LoVo (cell line): Measurements from ENCODE around the gene CTXN2.

Experiments used
- DNase-seq: peaks from one replicate; pipeline ENCODE4 v3.0.0-alpha.2; 2016; ENCODE audit warnings: low spot score

CTXN2 gene

DNA sequence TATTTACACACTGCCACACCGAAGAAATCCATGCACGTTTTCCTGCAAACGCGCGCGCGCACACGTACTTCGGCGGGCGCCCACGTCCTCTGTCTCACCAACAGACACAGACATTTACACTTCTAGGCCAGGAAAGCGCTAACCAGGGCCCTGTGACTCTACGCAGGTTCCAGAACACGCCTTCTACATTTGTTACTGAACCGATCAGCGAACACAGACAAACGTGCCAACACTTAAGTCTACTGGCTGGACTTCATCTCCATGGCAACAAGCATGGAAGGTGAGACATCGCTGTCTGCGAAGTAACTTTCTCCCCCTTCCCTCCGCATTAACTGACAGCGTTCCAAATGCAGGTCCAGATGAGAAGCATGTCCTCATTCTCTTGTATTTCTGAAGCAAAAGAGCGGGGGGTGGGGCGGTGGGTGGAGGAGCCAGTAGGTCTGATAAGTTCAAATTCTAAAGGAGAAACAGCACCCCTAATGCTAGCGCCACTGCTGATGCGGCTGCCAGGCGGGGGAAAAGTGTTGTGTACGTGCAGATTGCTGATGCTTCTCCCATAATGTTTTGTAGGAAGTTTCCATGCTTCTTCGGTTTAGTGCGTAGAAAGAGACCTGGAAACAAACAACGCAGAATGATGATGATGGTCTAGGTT lies at the start of gene CTXN2:
TSS of gene CTXN2 (plus strand) at position 92 of the 652 bp plus-strand sequence. CDS start 9,636 bp downstream, outside the sequence.
- no peak for DNase-seq

DNA sequence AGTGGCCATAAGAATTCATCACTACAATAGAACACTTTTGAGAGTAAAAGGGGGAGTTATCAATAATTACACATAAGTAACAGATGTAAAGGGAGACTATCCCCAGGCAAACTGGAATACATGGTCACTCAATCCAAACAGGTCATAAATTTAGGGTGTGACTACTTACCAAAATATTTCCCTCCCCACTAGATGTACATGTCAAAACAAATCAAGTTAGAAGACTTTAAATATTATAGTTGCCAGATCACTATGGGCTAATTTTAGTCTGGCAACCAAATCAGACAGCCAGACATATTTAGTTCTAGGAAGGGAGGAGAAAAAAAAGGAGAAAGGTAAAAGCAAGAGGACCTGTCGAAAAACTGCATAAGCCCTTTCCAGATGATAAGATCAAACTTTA lies 47.6 kb upstream of the CTXN2 start:
- DNase-seq, result no peak

DNA sequence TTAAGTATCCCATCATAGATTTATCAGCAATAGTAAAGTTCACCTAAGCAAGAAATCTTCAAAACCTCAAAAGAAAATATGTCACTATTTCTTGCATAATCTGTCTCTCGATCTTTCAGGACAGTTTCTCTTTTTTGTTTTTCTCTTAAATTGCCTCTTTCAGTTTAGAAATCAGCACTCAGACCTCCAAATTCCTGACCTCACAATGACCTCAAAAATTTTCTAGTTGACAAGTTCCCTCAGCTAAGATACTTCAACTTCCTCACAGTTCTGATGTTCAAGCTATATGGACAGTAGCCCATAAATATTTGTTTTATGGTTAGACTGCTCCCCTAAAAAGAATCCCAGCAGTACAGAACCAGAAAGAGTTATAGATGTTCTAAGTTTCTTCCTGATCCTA lies 46.6 kb upstream of the CTXN2 start:
- no peak for DNase-seq

DNA sequence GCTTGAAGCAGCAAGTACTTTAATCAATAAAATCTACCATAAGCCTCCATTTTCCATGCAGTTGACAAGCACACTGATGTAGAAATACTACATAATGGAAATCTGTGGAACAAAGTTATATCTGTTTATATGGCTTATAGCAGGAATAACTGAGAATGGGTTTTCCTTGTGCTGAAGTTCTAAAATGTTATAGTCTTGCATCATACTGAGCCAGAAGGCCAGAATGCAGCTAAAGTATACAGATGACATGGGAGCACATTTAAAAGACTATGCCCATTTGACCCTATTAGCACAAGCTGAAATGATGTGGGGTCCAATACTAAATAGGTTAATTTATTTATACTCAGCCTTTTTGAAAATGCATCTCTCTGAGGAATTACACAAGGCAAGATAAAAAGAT lies 45.5 kb upstream of the CTXN2 start:
- DNase-seq, result no peak

DNA sequence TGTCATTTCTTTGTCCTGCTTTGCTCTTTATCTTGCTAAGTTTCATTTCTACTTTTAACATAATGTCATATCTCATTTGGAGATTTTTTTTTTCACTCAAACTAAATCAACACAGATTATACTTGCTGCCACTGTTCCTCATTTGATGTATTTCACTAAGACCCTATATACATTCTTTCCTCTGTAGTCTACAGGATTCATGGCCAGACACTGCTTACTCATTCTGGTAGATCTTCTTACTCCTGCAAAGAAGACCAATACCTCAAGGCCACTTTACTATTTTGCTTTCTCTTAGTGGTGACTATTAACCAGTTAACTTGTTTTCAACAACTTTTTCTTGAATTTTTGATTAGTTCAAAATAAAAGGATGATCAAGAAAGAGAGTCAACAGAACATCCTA lies 44.1 kb upstream of the CTXN2 start:
- no peak for DNase-seq

DNA sequence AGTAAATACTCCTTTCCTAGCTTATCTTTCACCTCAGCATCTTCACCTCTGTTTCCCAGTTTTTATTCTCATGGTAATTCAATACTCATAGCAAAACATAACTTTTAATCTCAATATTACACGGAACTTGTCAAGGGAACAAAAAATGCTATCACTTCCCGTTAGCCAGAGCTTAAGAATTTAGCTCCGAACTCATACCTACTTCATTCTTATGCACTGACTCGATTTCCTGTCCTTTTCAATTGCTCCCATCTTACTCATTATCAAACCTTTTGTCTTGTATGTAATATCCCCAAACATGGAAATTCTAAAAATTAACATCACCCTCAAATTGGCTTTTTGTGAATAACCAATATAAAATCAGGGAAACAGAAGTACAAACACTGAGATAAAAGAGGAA lies 41.6 kb upstream of the CTXN2 start:
- DNase-seq, result no peak

DNA sequence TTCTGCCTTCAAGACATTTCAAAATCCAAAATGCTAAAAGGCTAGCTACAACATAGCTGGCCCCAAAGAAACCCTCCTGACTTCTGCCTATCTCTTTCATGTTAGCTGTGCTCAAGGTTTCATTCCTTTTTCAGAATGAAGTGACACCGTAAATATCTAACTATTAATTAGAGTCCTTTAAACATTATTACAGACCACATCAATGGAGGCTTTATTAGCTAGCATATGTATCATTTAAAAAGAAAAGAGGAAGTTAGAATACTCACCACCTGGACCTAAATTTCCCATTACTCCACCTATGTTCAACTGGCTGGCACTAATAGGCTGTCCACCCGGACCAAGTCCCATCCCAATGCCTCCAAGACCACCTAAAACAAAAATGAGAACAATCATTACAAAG lies 37.9 kb upstream of the CTXN2 start:
- no peak for DNase-seq

DNA sequence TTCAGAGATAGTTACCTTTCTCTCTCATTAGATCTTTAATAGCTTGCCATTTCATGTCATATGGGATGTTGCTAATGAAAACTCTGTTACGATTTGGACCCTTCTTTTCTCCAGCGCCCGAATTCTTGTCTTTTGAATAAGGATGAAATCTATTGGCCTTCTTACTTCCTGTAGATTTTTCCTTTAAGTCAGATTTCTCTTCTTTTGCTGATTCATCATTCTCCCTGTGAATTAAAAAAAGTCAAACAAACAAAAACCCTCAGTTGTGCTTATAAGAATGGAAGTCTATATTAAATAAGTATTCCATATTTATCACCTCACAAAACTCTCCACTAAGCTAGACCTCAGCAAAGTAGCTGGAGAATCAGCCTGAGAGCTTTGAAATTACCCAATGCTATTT lies 22.8 kb upstream of the CTXN2 start:
- DNase-seq, result no peak

DNA sequence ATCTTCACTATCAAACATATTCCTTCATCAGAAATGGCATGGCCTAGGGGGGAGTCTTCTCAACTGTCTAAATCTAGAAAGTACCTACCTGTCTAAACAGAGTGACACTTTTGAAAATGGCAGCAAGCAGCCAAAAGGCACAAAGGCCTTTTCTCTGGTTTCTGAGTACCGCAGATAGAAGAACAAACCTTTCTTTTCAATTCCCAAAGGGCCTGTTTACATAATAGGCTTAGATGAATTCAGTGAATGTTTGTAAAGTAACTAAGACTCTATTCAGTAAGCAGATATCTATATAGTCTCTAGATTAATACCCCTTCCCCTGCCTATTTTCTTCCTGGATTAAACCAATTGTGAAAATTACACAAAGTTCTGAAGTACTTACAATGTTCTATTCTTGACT lies 20.5 kb upstream of the CTXN2 start:
- DNase-seq, result no peak

DNA sequence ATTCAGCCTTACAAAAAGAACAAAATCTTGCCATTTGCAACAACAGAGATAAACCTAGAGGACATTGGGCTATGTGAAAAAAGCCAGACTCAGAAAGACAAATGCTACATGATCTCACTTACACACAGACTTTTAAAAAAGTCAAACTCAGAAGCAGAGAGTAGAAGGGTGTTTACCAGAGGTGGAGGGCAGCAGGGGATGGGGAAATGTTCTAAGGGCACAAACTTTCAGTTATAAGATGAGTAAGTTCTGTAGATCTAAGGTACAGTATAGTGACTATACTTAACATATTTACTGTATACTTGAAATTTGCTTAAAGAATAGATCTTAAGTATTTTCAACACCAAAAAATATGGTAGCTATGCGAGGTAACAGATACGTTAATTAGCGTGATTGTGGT lies 16.3 kb upstream of the CTXN2 start:
- DNase-seq, result no peak

DNA sequence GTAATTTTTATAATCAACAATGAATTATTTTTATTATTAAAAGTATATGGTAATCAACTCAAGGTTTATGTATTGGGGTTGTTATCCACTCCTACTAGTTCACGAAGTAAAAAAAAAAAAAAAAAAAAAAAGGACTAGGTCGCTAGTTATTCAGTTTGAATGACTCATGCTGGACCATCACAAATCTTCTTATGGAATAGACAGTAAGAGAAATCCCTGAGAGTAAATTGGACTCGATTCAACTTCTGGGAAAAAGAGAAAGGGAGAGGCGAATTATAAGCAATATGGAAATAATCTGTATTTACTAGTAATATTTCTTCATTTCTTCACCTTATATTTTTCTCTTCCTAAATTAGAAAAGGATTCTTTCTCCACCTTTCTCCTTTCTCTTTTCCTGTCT lies 15.4 kb upstream of the CTXN2 start:
- no peak for DNase-seq

DNA sequence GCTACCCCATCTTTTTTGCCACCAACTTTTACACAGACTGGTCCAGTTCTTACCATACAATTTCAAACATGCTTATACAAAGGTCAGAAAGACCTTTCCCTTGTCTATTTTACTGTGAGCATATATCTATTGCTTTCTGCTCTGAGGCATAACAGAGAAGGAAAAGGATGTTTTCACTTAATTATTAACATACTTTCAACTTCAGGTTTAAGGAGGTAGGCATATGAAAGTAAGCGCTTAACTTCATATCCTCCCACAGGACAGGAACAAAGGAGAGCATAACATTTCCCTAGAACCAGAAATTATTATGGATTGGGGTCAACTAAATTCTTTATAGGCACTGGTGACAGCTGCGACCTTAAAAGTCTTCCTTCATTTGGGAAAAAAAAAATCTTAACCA lies 14.5 kb upstream of the CTXN2 start:
- no peak for DNase-seq

DNA sequence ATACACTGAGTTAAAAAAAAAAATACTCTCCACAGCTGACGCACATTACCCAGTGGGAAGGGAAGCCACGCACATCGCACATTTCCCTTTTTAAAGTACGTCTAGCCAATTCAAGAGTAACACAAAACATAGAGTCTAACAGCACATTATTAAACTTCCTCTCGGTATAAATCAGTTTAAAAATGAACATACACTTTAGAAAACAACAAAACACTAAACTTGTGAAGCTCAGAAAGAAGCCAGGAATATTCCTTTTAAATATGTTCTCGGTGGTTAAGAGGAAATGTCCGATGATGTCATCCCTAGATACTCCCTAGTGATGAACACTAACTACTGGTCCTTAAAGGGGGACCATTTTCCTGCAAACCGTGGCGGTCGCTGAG lies 14.1 kb upstream of the CTXN2 start:
- DNase-seq, result no peak

DNA sequence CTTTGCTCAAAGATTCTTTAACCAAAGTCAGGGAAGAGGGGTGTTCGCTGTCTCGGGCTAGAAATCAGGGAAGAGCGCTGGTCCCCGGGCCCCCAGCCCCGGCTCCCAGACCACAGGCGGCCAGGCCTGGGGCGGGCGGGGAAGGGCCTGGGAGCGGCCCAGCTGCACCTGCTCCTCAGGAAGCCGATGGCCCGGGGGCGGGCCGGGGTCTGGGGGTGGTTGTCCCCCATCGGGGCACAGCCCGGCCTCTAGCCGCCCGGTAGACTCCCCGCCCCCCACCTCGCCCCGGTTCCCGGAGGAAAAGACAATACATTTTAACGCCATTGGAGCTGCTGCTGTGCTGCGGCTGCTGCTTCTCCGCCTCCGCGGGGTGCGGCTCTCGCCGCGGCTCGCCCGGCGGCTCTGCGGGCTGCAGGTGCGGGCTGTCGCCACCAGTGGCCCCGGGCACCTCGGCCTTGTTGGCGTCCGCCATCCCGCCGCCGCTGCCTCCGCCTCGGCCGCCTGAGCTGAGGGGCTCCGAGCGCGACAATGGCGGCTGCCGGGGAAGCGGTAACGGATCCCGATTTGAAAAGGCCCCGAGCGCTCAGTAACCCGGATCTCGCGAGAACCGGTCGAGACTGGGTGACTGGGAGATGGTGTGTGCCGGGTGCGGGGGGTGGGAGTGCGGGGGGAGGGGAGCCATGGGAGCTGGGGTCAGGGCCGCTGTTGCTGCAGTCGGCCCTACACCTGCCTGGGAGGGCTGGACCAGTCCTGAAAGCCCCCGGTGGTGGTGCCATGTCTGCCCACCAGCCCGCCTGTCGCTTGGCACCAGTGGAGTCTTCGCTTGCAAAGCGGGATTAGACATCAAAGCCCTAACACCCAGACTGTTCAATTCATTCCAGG lies 13.5 kb upstream of the CTXN2 start, which contains the start of gene MYEF2:
TSS of gene MYEF2 (minus strand) at position 530 of the 882 bp plus-strand sequence. CDS start at position 472, 58 bp downstream.
- DNase-seq, result no peak

DNA sequence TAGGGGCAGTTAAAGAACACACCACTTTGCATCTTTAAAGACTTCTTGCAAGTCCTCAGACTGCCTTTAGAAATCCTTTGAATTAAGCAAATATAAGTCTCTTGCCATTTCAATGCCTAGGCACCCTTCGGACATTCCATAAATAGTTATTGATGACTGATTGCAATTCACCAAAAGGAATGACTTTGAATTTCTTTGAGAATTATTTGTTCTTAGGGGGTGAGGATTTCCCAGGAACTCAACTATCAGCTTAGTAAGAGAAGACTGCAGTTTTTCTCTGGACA lies 12.9 kb upstream of the CTXN2 start:
- DNase-seq, result no peak

DNA sequence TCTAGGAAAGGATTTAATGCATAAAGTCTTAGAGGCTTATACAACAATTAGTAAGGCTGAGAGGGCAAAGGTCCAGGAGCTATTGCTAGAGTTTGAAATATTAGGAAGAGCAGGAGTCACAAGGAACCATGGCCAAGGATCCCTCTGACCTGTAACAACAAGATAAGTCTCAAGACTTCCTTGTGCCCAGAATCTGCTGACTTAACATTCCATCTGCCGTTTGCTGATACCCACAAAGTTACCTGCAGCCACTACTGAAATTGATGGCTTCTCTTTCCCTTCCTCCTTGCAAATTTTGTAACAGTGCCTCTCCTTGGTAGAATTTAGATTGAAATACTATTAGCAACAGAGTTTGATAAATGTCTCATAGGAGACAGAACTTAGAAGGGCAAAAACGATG lies 8.7 kb upstream of the CTXN2 start:
- DNase-seq, result no peak

DNA sequence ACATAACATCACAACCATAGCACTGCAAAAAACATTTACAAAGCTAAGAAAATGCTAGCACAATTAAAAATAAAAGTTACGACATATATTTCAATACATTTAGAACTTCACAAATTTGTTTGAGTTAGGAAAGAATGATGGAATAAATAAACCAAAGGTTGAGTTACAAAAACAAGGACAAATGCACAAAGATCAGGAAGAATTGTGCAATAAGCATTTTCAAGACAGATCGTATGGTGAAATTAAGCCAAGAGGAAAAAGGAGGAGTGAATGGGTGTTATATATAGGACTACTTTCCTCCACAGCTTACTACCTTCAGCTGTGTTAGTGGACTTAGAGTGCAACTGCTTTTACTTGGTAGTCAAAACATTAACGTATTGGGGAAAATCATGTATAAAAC lies 5.9 kb upstream of the CTXN2 start:
- DNase-seq, result no peak

DNA sequence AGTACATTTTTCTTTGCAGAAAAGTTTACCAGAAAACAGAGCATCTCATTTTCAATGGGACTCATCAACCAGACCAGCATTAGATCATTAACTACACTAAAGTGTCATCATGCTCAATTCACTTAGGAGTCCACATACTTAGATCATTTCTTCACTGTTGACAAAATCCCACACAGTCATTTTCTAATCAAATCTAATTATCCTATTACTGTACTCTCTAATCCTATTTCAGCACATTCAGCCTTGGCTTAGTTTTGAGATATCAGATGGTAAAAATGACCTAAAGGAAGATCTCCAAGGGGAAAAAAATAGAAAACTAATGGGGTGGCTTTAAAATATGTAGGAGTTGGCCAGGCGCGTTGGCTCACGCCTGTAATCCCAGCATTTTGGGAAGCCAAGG lies 5.2 kb upstream of the CTXN2 start:
- no peak for DNase-seq

DNA sequence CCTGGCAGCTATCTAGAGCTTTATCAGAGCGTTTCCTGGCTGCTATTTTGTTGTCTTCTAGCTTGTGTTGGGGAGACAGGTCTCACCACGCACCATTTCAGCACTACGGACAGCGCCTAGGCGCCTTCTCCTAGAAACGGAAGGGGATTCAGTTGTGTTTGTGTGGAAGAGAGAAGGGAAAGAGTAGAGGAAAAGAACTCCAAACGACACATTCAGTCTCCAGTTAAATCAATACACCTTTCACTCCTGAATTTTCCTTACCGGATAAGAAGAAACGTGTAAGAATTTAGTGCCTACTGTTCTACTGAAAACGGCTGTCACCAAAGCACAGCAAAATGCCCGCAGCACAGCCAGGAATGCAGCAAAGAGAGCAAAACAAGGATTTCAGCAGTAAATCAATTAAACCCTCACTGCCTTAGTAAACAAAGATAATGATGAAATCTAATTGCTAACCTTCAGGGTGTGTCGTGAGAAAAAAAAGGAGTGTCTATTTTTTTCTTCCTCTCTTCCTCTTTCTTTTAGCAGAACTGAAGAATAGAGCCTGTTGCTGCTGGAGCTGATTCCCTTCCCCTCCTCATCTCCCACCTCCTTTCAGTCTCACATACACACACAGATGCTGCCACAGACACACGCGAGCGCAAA lies 412 bp upstream of the CTXN2 start:
- peak; percentile 54 for DNase-seq

DNA sequence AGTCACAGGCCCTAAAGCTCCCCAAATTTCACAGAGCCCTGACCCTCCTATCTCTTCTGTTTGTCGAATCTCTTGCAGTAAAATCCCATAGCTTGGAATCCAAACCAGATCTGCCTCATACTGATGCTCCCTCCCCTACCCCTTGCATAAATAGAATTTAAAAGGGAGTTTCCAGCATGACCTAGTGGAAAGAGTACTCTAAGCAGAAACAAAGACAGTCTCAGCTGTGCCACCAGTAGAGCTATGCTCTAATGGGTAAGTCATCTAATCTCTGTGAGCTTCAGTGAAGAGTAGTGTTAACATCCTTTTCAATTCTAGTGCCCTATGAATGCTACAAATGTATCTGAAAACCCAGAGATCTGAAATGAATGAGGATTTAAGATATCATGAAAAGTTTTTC lies 10.6 kb downstream of the CTXN2 start:
- DNase-seq, result no peak

DNA sequence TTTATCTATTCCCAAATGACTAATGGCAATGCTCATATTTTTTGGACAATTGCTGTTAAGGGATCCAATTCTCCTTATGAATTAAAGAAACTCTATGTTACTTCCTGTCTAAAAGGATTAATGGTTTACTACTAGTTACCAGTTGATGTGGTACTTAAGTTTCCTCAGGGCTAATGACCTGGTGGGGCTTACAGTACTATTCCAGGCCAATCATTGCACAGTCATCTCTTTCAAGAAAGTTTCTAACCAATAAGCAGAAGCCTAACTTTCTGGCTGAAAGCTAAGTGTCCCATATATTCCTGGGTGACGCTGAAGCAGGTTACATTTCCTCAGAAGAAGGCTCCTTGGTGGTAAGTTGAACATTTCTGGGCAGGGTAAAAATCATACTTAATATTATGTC lies 14.5 kb downstream of the CTXN2 start, which contains the start of gene SLC12A1:
TSS of gene SLC12A1 (plus strand) at position 322 of the 400 bp plus-strand sequence. CDS start 1,418 bp downstream, outside the sequence.
- DNase-seq, result no peak

DNA sequence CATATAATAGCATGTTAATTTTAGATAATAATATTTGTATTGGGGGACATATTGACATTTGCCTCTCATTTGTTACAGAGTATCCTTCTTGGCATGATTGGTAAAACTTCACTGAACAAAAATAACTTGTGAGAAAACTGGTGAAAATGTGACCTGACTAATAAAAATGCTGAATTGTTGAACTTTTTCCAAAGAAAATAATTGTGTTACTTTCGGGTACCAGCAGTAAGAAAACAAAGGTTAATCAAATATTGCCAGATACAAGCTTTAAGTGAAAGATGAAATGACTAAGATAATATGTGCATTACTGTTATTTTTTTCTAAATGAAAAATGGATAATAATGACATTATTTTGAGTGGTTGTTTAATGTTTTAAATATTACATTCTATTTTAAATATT lies 29.8 kb downstream of the CTXN2 start:
- DNase-seq, result no peak

DNA sequence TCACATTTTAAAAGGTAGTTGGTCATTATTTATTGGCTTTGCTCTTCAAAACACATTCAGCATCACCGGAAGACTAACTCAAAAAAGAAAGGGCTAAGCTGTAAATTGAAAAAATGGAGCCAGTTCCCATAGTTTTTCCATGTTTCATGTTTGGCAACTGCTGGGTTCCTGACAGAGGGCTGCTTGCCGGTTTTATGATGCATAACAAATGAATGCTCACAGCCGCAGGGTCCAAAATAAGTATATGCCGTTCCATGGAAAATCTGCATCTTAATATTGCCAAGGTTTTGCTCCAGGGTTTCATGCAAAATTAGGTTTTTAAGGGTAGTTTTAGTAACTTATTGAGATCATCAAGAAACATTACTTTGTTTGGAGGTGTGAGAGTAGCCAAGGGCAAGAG lies 30.4 kb downstream of the CTXN2 start:
- no peak for DNase-seq
